ENCODE results near the gene ARHGAP15.

The ARHGAP15 gene

GRCh38 chr2:143205106-143205764, 76.0 kb downstream of the ARHGAP15 start:
- peak; percentile 19 to 31 for DNase-seq
- TF ChIP-seq GATA1 (IDR thresholded peaks at IDR 0.05; ENCODE audit: low read depth, low read length), result no peak
- TF ChIP-seq POLR2A (IDR thresholded peaks at IDR 0.05; ENCODE audit: low read length), result no peak

- no peak for TF ChIP-seq GATA1 (IDR thresholded peaks at IDR 0.05; ENCODE audit: low read depth, low read length)
- no peak for TF ChIP-seq POLR2A (IDR thresholded peaks at IDR 0.05; ENCODE audit: low read length)
Observed at GRCh38 chr2:143209570-143210445, 80.6 kb downstream of the ARHGAP15 start.

GRCh38 chr2:143210446-143210819, 81.2 kb downstream of the ARHGAP15 start:
- DNase-seq, result no peak
- TF ChIP-seq POLR2A (IDR thresholded peaks at IDR 0.05; ENCODE audit: low read length) (no peak), GATA1 (IDR thresholded peaks at IDR 0.05; ENCODE audit: low read depth, low read length) (no peak)

More at GRCh38 chr2:143209570-143210445, 80.6 kb downstream of the ARHGAP15 start:
- no peak for DNase-seq

GRCh38 chr2:143217512-143218115, 88.4 kb downstream of the ARHGAP15 start:
- TF ChIP-seq GATA1 (IDR thresholded peaks at IDR 0.05; ENCODE audit: low read depth, low read length) (no peak), POLR2A (IDR thresholded peaks at IDR 0.05; ENCODE audit: low read length) (no peak)
- DNase-seq, result peak; percentile 8 to 26

- TF ChIP-seq GATA1 (IDR thresholded peaks at IDR 0.05; ENCODE audit: low read depth, low read length) (no peak), POLR2A (IDR thresholded peaks at IDR 0.05; ENCODE audit: low read length) (no peak)
- DNase-seq, result no peak
Observed at GRCh38 chr2:143218621-143219020, 89.4 kb downstream of the ARHGAP15 start.

GRCh38 chr2:143219266-143219665, 90.0 kb downstream of the ARHGAP15 start:
- no peak for DNase-seq
- TF ChIP-seq POLR2A (IDR thresholded peaks at IDR 0.05; ENCODE audit: low read length) (no peak), GATA1 (IDR thresholded peaks at IDR 0.05; ENCODE audit: low read depth, low read length) (no peak)

- TF ChIP-seq POLR2A (IDR thresholded peaks at IDR 0.05; ENCODE audit: low read length) (no peak), GATA1 (IDR thresholded peaks at IDR 0.05; ENCODE audit: low read depth, low read length) (no peak)
- DNase-seq, result no peak
Observed at GRCh38 chr2:143223556-143223955, 94.3 kb downstream of the ARHGAP15 start.

- no peak for TF ChIP-seq GATA1 (IDR thresholded peaks at IDR 0.05; ENCODE audit: low read depth, low read length)
- TF ChIP-seq POLR2A (IDR thresholded peaks at IDR 0.05; ENCODE audit: low read length), result no peak
- no peak for DNase-seq
Observed at GRCh38 chr2:143225931-143226330, 96.7 kb downstream of the ARHGAP15 start.

GRCh38 chr2:143226714-143227541, 97.7 kb downstream of the ARHGAP15 start:
- no peak for TF ChIP-seq POLR2A (IDR thresholded peaks at IDR 0.05; ENCODE audit: low read length)
- no peak for TF ChIP-seq GATA1 (IDR thresholded peaks at IDR 0.05; ENCODE audit: low read depth, low read length)
- no peak for DNase-seq

- TF ChIP-seq POLR2A (IDR thresholded peaks at IDR 0.05; ENCODE audit: low read length) (no peak), GATA1 (IDR thresholded peaks at IDR 0.05; ENCODE audit: low read depth, low read length) (no peak)
- DNase-seq, result no peak
Observed at GRCh38 chr2:143229411-143229810, 100.2 kb downstream of the ARHGAP15 start.

- TF ChIP-seq GATA1 (IDR thresholded peaks at IDR 0.05; ENCODE audit: low read depth, low read length) (no peak), POLR2A (IDR thresholded peaks at IDR 0.05; ENCODE audit: low read length) (no peak)
- DNase-seq, result no peak
Observed at GRCh38 chr2:143229952-143230351, 100.7 kb downstream of the ARHGAP15 start.

GRCh38 chr2:143230506-143231253, 101.5 kb downstream of the ARHGAP15 start:
- DNase-seq, result no peak

GRCh38 chr2:143231254-143231645, 102.0 kb downstream of the ARHGAP15 start:
- no peak for DNase-seq
- TF ChIP-seq GATA1 (IDR thresholded peaks at IDR 0.05; ENCODE audit: low read depth, low read length) (no peak), POLR2A (IDR thresholded peaks at IDR 0.05; ENCODE audit: low read length) (no peak)

More at GRCh38 chr2:143230506-143231253, 101.5 kb downstream of the ARHGAP15 start:
- TF ChIP-seq POLR2A (IDR thresholded peaks at IDR 0.05; ENCODE audit: low read length) (no peak), GATA1 (IDR thresholded peaks at IDR 0.05; ENCODE audit: low read depth, low read length) (no peak)

Measured in erythroblast (primary cell).